ENCODE measurements around the gene ZRSR2.

The ZRSR2 gene

GRCh38 chrX:15854080-15854655, 63.9 kb downstream of the ZRSR2 start:
- no peak for DNase-seq

GRCh38 chrX:15854712-15855567, 64.7 kb downstream of the ZRSR2 start, which contains the start of gene AP1S2:
Gene AP1S2, minus strand, starts transcription at chrX:15854813. Its CDS starts 2,289 bp downstream, at chrX:15852524.
- DNase-seq: peak; percentile 82

GRCh38 chrX:15855568-15856221, 65.4 kb downstream of the ZRSR2 start:
- peak; percentile 3 for DNase-seq

- no peak for DNase-seq
These were observed 65.9 kb downstream of the ZRSR2 start for GRCh38 chrX:15856222-15856587.

GRCh38 chrX:15856636-15857035, 66.4 kb downstream of the ZRSR2 start:
- DNase-seq: no peak

GRCh38 chrX:15858051-15858450, 67.8 kb downstream of the ZRSR2 start:
- no peak for DNase-seq

- no peak for DNase-seq
These were observed 70.6 kb downstream of the ZRSR2 start for GRCh38 chrX:15860921-15861320.

- no peak for DNase-seq
These were observed 73.7 kb downstream of the ZRSR2 start for GRCh38 chrX:15864023-15864422.

- no peak for DNase-seq
These were observed 74.3 kb downstream of the ZRSR2 start for GRCh38 chrX:15864629-15865028.

- no peak for DNase-seq
These were observed 75.9 kb downstream of the ZRSR2 start for GRCh38 chrX:15866147-15866546.

- no peak for DNase-seq
These were observed 79.4 kb downstream of the ZRSR2 start for GRCh38 chrX:15869695-15870094.

- no peak for DNase-seq
These were observed 80.0 kb downstream of the ZRSR2 start for GRCh38 chrX:15870310-15870709.

All from NCI-H748 treated with DMSO at 0.1 percent for 48 hours (cell line).